HepG2 (cell line): ENCODE results near the gene SLC13A3. TPM values are rescaled to one million over a fixed set of nuclear protein-coding genes. Genes with fewer than 3 reads are reported as not detected.

Experiments
- DPF2 ChIP-seq: sonication (generic); formaldehyde crosslinking; IDR thresholded peaks from 2 replicates; pipeline ENCODE4 v1.4.0; 2020; ENCODE audit warnings: mild to moderate bottlenecking, low read depth, missing genetic modification reagents, borderline replicate concordance
- FOSL1 ChIP-seq: sonication (generic); formaldehyde crosslinking; IDR thresholded peaks from 2 replicates; pipeline ENCODE4 v1.9.0; 2021; ENCODE audit warnings: missing genetic modification reagents, borderline replicate concordance
- GATAD1 ChIP-seq: IDR thresholded peaks from 2 replicates; pipeline ENCODE4 v1.6.1; 2016; ENCODE audit warnings: missing genetic modification reagents, missing compliant biosample characterization
- HOXA7 ChIP-seq: sonication (generic); formaldehyde crosslinking; IDR thresholded peaks from 2 replicates; pipeline ENCODE4 v1.8.1; 2022; ENCODE audit warnings: mild to moderate bottlenecking, missing genetic modification reagents, moderate library complexity
- KDM6A ChIP-seq: IDR thresholded peaks from 2 replicates; pipeline ENCODE4 v1.6.1; 2016; ENCODE audit warnings: low read depth
- KLF9 ChIP-seq: IDR thresholded peaks from 2 replicates; pipeline ENCODE4 v1.6.1; 2016; ENCODE audit warnings: low read depth
- MBNL3 ChIP-seq: fragments of 250-450 bp; sonication (Bioruptor Pico); conservative IDR thresholded peaks from 2 replicates; pipeline ENCODE4 v1.8.0; 2022; ENCODE audit warnings: mild to moderate bottlenecking, inconsistent platforms
- RARG ChIP-seq: sonication (generic); formaldehyde crosslinking; IDR thresholded peaks from 2 replicates; pipeline ENCODE4 v1.4.0; 2020; ENCODE audit warnings: low read depth, mild to moderate bottlenecking, missing genetic modification reagents
- RFX1 ChIP-seq: fragments of 450-650 bp; IDR thresholded peaks from 2 replicates; pipeline ENCODE4 v1.6.1; 2017
- ZNF337 ChIP-seq: sonication (generic); formaldehyde crosslinking; IDR thresholded peaks from 2 replicates; pipeline ENCODE4 v1.5.1; 2020; ENCODE audit warnings: missing genetic modification reagents, low read depth, mild to moderate bottlenecking, borderline replicate concordance
- ZNF589 ChIP-seq: sonication (generic); formaldehyde crosslinking; conservative IDR thresholded peaks from 2 replicates; pipeline ENCODE4 v1.8.0; 2022; ENCODE audit warnings: mild to moderate bottlenecking, moderate library complexity, missing genetic modification reagents
- ZNF775 ChIP-seq: sonication (generic); formaldehyde crosslinking; IDR thresholded peaks from 2 replicates; pipeline ENCODE4 v1.4.0; 2020; ENCODE audit warnings: missing genetic modification reagents, mild to moderate bottlenecking, moderate library complexity, borderline replicate concordance
- polyA plus RNA-seq, 8 experiments: library from polyadenylated mRNA; depleted of rRNA in 3 of 8; stranded (reverse) in 7 of 8; unstranded in 1 of 8; fragments of >200 nt; fragmentation: Illumina TruSeq in 4 of 8; extraction: Trizol in 4 of 8; gene quantifications; 2 replicates each; pipeline versions ENCODE4 v1.2.1 to v1.2.3, GENCODE V29; 2011 to 2016; ENCODE audit warnings: low read depth in 4 of 8, missing spikeins in 1 of 8, mixed read lengths in 1 of 8; ENCODE audit not compliant: insufficient read depth in 1 of 8
- total RNA-seq, 5 experiments: library from RNA; depleted of rRNA; stranded (reverse); fragments of >200 nt; fragmentation: Illumina TruSeq; extraction: Trizol; gene quantifications; 2 replicates each; pipeline ENCODE4 v1.2.3, GENCODE V29; 2016; ENCODE audit warnings: low read depth in 1 of 5
- TF ChIP-seq, protein P1 (sequence below): fragments of 450-650 bp; IDR thresholded peaks from 2 replicates; pipeline ENCODE4 v1.6.1; 2017; ENCODE audit warnings: mild to moderate bottlenecking
- TF ChIP-seq, protein P2 (sequence below): sonication (generic); formaldehyde crosslinking; IDR thresholded peaks from 2 replicates; pipeline ENCODE4 v1.4.0; 2020; ENCODE audit warnings: missing genetic modification reagents
- TF ChIP-seq, protein P3 (sequence below): sonication (generic); formaldehyde crosslinking; IDR thresholded peaks from 2 replicates; pipeline ENCODE4 v1.9.0; 2021; ENCODE audit warnings: missing genetic modification reagents, mild to moderate bottlenecking, borderline replicate concordance
- TF ChIP-seq, protein P4 (sequence below): sonication (generic); formaldehyde crosslinking; IDR thresholded peaks from 2 replicates; pipeline ENCODE4 v1.4.0; 2020; ENCODE audit warnings: missing genetic modification reagents
- TF ChIP-seq, protein P5 (sequence below): sonication (generic); formaldehyde crosslinking; IDR thresholded peaks from 2 replicates; pipeline ENCODE4 v1.4.0; 2020; ENCODE audit warnings: mild to moderate bottlenecking, missing genetic modification reagents

SLC13A3 gene
- total and polyA plus RNA-seq, 2 of the 13 experiments (the other 11 are each of a cell fraction or from before 2014, with no cell fraction given), result 66.5 to 76.0 TPM

DNA sequence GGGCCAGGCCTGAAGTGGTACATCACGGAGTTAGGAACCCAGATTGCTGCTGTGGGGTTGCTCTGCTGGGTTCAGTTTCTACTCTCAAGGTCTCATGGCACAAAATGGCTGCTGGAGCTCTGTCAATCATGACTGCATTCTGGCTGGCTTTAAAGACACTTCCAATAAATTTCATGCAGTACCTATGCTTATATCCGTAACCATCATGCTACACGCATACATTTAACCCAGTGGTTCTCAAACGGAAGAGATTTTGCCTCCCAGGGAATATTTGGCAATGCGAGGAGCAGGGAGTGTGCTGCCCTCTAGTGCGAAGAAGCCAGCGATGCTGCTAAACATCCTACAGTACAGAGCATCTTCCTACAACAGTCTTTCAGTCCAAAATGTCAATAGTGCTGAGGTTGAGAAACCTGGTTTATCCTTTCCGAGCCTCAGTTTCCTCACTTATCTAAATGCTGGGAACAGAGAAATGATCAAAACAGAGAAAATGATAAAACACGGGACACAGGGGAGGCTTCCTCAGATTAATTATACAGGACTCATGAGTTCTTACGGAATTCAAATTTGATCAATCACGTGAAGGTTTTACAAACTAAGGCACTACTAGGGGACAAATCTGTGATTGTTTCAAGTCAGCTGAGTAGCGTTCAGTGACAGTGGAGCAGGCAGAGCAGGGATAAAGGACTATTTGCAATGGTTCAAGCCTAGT lies 48.5 kb upstream of the SLC13A3 start (continued):
- TF ChIP-seq ZNF589, result no peak
- TF ChIP-seq MBNL3 (CRISPR knock-in tag), result no peak
- TF ChIP-seq RFX1, result no peak
- TF ChIP-seq, protein P1, sequence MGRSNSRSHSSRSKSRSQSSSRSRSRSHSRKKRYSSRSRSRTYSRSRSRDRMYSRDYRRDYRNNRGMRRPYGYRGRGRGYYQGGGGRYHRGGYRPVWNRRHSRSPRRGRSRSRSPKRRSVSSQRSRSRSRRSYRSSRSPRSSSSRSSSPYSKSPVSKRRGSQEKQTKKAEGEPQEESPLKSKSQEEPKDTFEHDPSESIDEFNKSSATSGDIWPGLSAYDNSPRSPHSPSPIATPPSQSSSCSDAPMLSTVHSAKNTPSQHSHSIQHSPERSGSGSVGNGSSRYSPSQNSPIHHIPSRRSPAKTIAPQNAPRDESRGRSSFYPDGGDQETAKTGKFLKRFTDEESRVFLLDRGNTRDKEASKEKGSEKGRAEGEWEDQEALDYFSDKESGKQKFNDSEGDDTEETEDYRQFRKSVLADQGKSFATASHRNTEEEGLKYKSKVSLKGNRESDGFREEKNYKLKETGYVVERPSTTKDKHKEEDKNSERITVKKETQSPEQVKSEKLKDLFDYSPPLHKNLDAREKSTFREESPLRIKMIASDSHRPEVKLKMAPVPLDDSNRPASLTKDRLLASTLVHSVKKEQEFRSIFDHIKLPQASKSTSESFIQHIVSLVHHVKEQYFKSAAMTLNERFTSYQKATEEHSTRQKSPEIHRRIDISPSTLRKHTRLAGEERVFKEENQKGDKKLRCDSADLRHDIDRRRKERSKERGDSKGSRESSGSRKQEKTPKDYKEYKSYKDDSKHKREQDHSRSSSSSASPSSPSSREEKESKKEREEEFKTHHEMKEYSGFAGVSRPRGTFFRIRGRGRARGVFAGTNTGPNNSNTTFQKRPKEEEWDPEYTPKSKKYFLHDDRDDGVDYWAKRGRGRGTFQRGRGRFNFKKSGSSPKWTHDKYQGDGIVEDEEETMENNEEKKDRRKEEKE, result no peak
- TF ChIP-seq KLF9 (CRISPR knock-in tag), result no peak
- no peak for TF ChIP-seq GATAD1 (CRISPR knock-in tag)
- TF ChIP-seq, protein P2, sequence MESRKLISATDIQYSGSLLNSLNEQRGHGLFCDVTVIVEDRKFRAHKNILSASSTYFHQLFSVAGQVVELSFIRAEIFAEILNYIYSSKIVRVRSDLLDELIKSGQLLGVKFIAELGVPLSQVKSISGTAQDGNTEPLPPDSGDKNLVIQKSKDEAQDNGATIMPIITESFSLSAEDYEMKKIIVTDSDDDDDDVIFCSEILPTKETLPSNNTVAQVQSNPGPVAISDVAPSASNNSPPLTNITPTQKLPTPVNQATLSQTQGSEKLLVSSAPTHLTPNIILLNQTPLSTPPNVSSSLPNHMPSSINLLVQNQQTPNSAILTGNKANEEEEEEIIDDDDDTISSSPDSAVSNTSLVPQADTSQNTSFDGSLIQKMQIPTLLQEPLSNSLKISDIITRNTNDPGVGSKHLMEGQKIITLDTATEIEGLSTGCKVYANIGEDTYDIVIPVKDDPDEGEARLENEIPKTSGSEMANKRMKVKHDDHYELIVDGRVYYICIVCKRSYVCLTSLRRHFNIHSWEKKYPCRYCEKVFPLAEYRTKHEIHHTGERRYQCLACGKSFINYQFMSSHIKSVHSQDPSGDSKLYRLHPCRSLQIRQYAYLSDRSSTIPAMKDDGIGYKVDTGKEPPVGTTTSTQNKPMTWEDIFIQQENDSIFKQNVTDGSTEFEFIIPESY (CRISPR knock-in tag), result 0 out of 2 replicates have a peak, but pooled peaks have one; percentile 27
- TF ChIP-seq KDM6A (CRISPR knock-in tag), result no peak
- TF ChIP-seq FOSL1, result no peak
- TF ChIP-seq, protein P3, sequence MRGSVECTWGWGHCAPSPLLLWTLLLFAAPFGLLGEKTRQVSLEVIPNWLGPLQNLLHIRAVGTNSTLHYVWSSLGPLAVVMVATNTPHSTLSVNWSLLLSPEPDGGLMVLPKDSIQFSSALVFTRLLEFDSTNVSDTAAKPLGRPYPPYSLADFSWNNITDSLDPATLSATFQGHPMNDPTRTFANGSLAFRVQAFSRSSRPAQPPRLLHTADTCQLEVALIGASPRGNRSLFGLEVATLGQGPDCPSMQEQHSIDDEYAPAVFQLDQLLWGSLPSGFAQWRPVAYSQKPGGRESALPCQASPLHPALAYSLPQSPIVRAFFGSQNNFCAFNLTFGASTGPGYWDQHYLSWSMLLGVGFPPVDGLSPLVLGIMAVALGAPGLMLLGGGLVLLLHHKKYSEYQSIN (CRISPR knock-in tag), result no peak
- no peak for TF ChIP-seq ZNF775 (CRISPR knock-in tag)
- no peak for TF ChIP-seq HOXA7 (CRISPR knock-in tag)
- TF ChIP-seq, protein P4, sequence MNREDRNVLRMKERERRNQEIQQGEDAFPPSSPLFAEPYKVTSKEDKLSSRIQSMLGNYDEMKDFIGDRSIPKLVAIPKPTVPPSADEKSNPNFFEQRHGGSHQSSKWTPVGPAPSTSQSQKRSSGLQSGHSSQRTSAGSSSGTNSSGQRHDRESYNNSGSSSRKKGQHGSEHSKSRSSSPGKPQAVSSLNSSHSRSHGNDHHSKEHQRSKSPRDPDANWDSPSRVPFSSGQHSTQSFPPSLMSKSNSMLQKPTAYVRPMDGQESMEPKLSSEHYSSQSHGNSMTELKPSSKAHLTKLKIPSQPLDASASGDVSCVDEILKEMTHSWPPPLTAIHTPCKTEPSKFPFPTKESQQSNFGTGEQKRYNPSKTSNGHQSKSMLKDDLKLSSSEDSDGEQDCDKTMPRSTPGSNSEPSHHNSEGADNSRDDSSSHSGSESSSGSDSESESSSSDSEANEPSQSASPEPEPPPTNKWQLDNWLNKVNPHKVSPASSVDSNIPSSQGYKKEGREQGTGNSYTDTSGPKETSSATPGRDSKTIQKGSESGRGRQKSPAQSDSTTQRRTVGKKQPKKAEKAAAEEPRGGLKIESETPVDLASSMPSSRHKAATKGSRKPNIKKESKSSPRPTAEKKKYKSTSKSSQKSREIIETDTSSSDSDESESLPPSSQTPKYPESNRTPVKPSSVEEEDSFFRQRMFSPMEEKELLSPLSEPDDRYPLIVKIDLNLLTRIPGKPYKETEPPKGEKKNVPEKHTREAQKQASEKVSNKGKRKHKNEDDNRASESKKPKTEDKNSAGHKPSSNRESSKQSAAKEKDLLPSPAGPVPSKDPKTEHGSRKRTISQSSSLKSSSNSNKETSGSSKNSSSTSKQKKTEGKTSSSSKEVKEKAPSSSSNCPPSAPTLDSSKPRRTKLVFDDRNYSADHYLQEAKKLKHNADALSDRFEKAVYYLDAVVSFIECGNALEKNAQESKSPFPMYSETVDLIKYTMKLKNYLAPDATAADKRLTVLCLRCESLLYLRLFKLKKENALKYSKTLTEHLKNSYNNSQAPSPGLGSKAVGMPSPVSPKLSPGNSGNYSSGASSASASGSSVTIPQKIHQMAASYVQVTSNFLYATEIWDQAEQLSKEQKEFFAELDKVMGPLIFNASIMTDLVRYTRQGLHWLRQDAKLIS (CRISPR knock-in tag), result peak; percentile 27; the same call in 1 of the 2 replicates
- no peak for TF ChIP-seq DPF2
- TF ChIP-seq, protein P5, sequence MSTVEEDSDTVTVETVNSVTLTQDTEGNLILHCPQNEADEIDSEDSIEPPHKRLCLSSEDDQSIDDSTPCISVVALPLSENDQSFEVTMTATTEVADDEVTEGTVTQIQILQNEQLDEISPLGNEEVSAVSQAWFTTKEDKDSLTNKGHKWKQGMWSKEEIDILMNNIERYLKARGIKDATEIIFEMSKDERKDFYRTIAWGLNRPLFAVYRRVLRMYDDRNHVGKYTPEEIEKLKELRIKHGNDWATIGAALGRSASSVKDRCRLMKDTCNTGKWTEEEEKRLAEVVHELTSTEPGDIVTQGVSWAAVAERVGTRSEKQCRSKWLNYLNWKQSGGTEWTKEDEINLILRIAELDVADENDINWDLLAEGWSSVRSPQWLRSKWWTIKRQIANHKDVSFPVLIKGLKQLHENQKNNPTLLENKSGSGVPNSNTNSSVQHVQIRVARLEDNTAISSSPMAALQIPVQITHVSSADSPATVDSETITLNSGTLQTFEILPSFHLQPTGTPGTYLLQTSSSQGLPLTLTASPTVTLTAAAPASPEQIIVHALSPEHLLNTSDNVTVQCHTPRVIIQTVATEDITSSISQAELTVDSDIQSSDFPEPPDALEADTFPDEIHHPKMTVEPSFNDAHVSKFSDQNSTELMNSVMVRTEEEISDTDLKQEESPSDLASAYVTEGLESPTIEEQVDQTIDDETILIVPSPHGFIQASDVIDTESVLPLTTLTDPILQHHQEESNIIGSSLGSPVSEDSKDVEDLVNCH (CRISPR knock-in tag), result no peak
- TF ChIP-seq ZNF337 (CRISPR knock-in tag), result no peak
- TF ChIP-seq RARG (CRISPR knock-in tag), result no peak
